Panc1 (cell line): ENCODE results near the gene SSBP2. TPM values are rescaled to one million over a fixed set of nuclear protein-coding genes. Genes with fewer than 3 reads are reported as not detected.

Source experiments
- ATAC-seq: fragments of 200-7000 bp; cut with Tn5 transposase; 2 replicates; pipeline ENCODE4 v1.9.1; 2020; ENCODE audit warnings: mild to moderate bottlenecking, moderate library complexity
- BruUV-seq: library from RNA; stranded (reverse); fragments of 400-500 nt; replicated peaks from 2 replicates; lab custom pipeline; 2021; lab: Mats Ljungman, UMichigan
- CTCF ChIA-PET: fragments of 300-600 bp; sonication (Branson Sonifier 250); formaldehyde crosslinking; loops from one replicate; lab custom pipeline; 2022; ENCODE audit warnings: antibody characterized with exemption; lab: Charles Lee
- POLR2A ChIA-PET: fragments of 300-600 bp; sonication (Branson Sonifier 250); formaldehyde crosslinking; loops from one replicate; lab custom pipeline; 2022; ENCODE audit warnings: antibody characterized with exemption; lab: Charles Lee
- DNase-seq: peaks from one replicate; pipeline ENCODE4 v3.0.0-alpha.2; 2010; ENCODE audit warnings: low read depth, low spot score
- H3K27ac ChIP-seq: 2 replicates; pipeline ENCODE4 v1.5.1; 2011; ENCODE audit warnings: mild to moderate bottlenecking, low read length, inconsistent platforms
- H3K27me3 ChIP-seq: fragments of 200-500 bp; sonication (Bioruptor generic); 2 replicates; pipeline ENCODE4 v1.6.0; 2014; ENCODE audit warnings: low read length, inconsistent platforms; ENCODE audit not compliant: control insufficient read depth, insufficient read depth
- H3K36me3 ChIP-seq: fragments of 200-500 bp; sonication (Bioruptor generic); 2 replicates; pipeline ENCODE4 v1.5.1; 2014; ENCODE audit warnings: inconsistent platforms, mild to moderate bottlenecking, low read length, moderate library complexity; ENCODE audit not compliant: control insufficient read depth, insufficient read depth
- H3K4me1 ChIP-seq: 2 replicates; pipeline ENCODE4 v1.5.1; 2011; ENCODE audit warnings: inconsistent platforms, mild to moderate bottlenecking, low read length, moderate library complexity; ENCODE audit not compliant: control insufficient read depth, insufficient read depth
- H3K4me3 ChIP-seq, 2 experiments: 2 replicates each; pipeline ENCODE4 v1.5.1; 2011 to 2012; ENCODE audit warnings: low read depth in 2 of 2, low read length in 2 of 2, mild to moderate bottlenecking in 2 of 2, inconsistent platforms in 1 of 2, moderate library complexity in 1 of 2
- H3K9me3 ChIP-seq: fragments of 200-500 bp; sonication (Bioruptor generic); 2 replicates; pipeline ENCODE4 v1.5.1; 2014; ENCODE audit warnings: low read depth, mild to moderate bottlenecking, inconsistent platforms, low read length, moderate library complexity; ENCODE audit not compliant: control insufficient read depth, insufficient read depth
- CTCF ChIP-seq: fragments of 450-650 bp; IDR thresholded peaks from 2 replicates; pipeline ENCODE4 v1.5.1; 2017; ENCODE audit warnings: mild to moderate bottlenecking
- POLR2AphosphoS5 ChIP-seq: IDR thresholded peaks from 2 replicates; pipeline ENCODE4 v1.6.1; 2012; ENCODE audit warnings: mild to moderate bottlenecking, low read depth, low read length, moderate library complexity
- REST ChIP-seq, 2 experiments: IDR thresholded peaks; 2 replicates each; pipeline ENCODE4 v1.6.1; 2011 to 2012; ENCODE audit warnings: low read depth in 2 of 2, control low read depth in 1 of 2, low read length in 1 of 2, mild to moderate bottlenecking in 1 of 2, moderate library complexity in 1 of 2; ENCODE audit not compliant: insufficient read depth in 1 of 2
- SIN3A ChIP-seq: IDR thresholded peaks from 2 replicates; pipeline ENCODE4 v1.6.1; 2012; ENCODE audit warnings: low read depth, mild to moderate bottlenecking, low read length, moderate library complexity, borderline replicate concordance; ENCODE audit not compliant: insufficient read depth
- TCF7L2 ChIP-seq: IDR thresholded peaks from 2 replicates; pipeline ENCODE4 v1.6.1; 2011; ENCODE audit warnings: mild to moderate bottlenecking, low read depth, low read length, inconsistent platforms
- in situ Hi-C: cut with HindIII; loops from 2 replicates; pipeline ENCODE4 v1.10.0; 2016; ENCODE audit warnings: low sequenced_read_pairs, low pct_unique_long_range_greater_than_20kb
- intact Hi-C: fragments of 100-400 bp; cut with micrococcal nuclease; formaldehyde crosslinking; loops from one replicate; pipeline ENCODE4 v1.10.0; 2022; ENCODE audit not compliant: unreplicated experiment
- total RNA-seq: library from RNA; stranded (reverse); gene quantifications from one replicate; pipeline ENCODE4 v1.2.1, GENCODE V29; 2021; ENCODE audit not compliant: unreplicated experiment

SSBP2 gene
- total RNA-seq, 1 experiment from 2014 or later = 16.3 TPM

GRCh38 chr5:81422671-81423070 lies 328.2 kb downstream of the SSBP2 start:
- H3K4me3 ChIP-seq = no peak overlapping the region
- peak; percentile 82 for ATAC-seq
- CTCF ChIA-PET = no interaction called here
- H3K27me3 ChIP-seq = no peaks in the 10 kb centered on the region
- H3K9me3 ChIP-seq = no peaks in the 10 kb centered on the region
- peaks cover 36% of the 10 kb centered on the region for H3K4me1 ChIP-seq
- POLR2A ChIA-PET = no interaction called here
- H3K36me3 ChIP-seq = no peaks in the 10 kb centered on the region
- TF ChIP-seq REST (IDR thresholded peaks at IDR 0.05; ENCODE audit: insufficient read depth in 1 of 2, low read depth in 2 of 2, low read length in 1 of 2) (no peak), TCF7L2 (peak; percentile 49; the same call in 1 of the 2 replicates), POLR2AphosphoS5 (peak; percentile 77)
- H3K27ac ChIP-seq = peak overlapping the region; percentile 83
- in situ Hi-C loops = no loop called here
- no TSS peak for BruUV-seq
- intact Hi-C loops = loop anchor here (10.0 kb wide), 2 partner anchors 432 to 802 kb away; no protein-coding TSS in a partner anchor
- peak; percentile 97 for DNase-seq

GRCh38 chr5:81420039-81420667 lies 330.7 kb downstream of the SSBP2 start:
- intact Hi-C loops (loop anchor here (10.0 kb wide), 2 partner anchors 435 to 805 kb away; no protein-coding TSS in a partner anchor), in situ Hi-C loops (no loop called here)
- TF ChIP-seq SIN3A (no peak), REST (IDR thresholded peaks at IDR 0.05; ENCODE audit: insufficient read depth in 1 of 2, low read depth in 2 of 2, low read length in 1 of 2) (no peak), TCF7L2 (no peak), CTCF (no peak), POLR2AphosphoS5 (no peak)
- H3K4me3 ChIP-seq = no peak overlapping the region
- peak overlapping the region; percentile 82 for H3K27ac ChIP-seq
- peaks cover 31% of the 10 kb centered on the region for H3K4me1 ChIP-seq
- ATAC-seq = peak; percentile 93
- H3K27me3 ChIP-seq = no peaks in the 10 kb centered on the region
- no TSS peak for BruUV-seq
- ChIA-PET CTCF (no interaction called here), POLR2A (no interaction called here)
- H3K9me3 ChIP-seq = no peaks in the 10 kb centered on the region
- H3K36me3 ChIP-seq = no peaks in the 10 kb centered on the region
- DNase-seq = peak; percentile 85
